Kidney (tissue), 14 donors: ENCODE measurements around the gene DUSP12. TPM values are rescaled to one million over a fixed set of nuclear protein-coding genes. Genes with fewer than 3 reads are reported as not detected.

ENCODE experiments used
- DNase-seq, 5 donors: peaks; one replicate each; pipeline ENCODE4 v3.0.0-alpha.2; 2013 to 2020
- FAIRE-seq: peaks from 2 replicates; lab custom pipeline; 2012; peaks lifted over from hg19 to GRCh38; lab: Jason Lieb, UNC
- H3K27ac ChIP-seq, 2 donors: one replicate each; pipeline ENCODE4 v1.7.0; 2013; ENCODE audit warnings: low read depth in 2 of 2, low read length in 2 of 2, inconsistent platforms in 1 of 2
- H3K27me3 ChIP-seq: one replicate; pipeline ENCODE4 v1.7.1; 2013; ENCODE audit warnings: low read length, inconsistent platforms; ENCODE audit not compliant: control insufficient read depth, insufficient read depth
- H3K36me3 ChIP-seq, 3 donors: one replicate each; pipeline versions ENCODE4 v1.7.0 to v1.7.1; 2013; ENCODE audit warnings: low read length in 3 of 3, control low read depth in 1 of 3, inconsistent platforms in 1 of 3; ENCODE audit not compliant: insufficient read depth in 3 of 3, control insufficient read depth in 2 of 3
- H3K4me1 ChIP-seq, 3 donors: one replicate each; pipeline versions ENCODE4 v1.7.0 to v1.7.1; 2013; ENCODE audit warnings: low read length in 3 of 3, inconsistent platforms in 1 of 3, low read depth in 1 of 3; ENCODE audit not compliant: control insufficient read depth in 2 of 3, insufficient read depth in 2 of 3
- H3K4me3 ChIP-seq, 3 donors: one replicate each; pipeline versions ENCODE4 v1.7.0 to v1.8.1; 2013; ENCODE audit warnings: low read length in 3 of 3, control low read depth in 1 of 3, inconsistent platforms in 1 of 3
- H3K9ac ChIP-seq, 3 donors: one replicate each; pipeline versions ENCODE4 v1.7.0 to v1.7.1; 2013; ENCODE audit warnings: low read length in 3 of 3, control low read depth in 1 of 3, inconsistent platforms in 1 of 3
- H3K9me3 ChIP-seq, 3 donors: one replicate each; pipeline versions ENCODE4 v1.7.0 to v1.7.1; 2013; ENCODE audit warnings: low read length in 3 of 3, control low read depth in 1 of 3, inconsistent platforms in 1 of 3; ENCODE audit not compliant: control insufficient read depth in 2 of 3, insufficient read depth in 1 of 3
- intact Hi-C: fragments of 100-400 bp; cut with DNase I; formaldehyde crosslinking; loops from one replicate; pipeline ENCODE4 v1.11.1; 2022
- polyA plus RNA-seq: library from polyadenylated mRNA; stranded (reverse); fragments of 350-450 nt; fragmentation: Illumina TruSeq; extraction: RNeasy Lipid Tissue Mini Kit (QIAGEN cat#74804); gene quantifications from one replicate; pipeline ENCODE4 v1.2.3, GENCODE V29; 2014; ENCODE audit warnings: low read depth, low replicate concordance; ENCODE audit not compliant: insufficient read depth
- total RNA-seq: library from RNA; stranded (reverse); fragmentation: NEBNext Ultra II Directional; extraction: Animal tissue kit (Norgen Biotek cat#: 25700); gene quantifications from one replicate; pipeline ENCODE4 v1.2.1, GENCODE V29; 2021
- TF ChIP-seq, protein P1 (sequence below): IDR thresholded peaks from 3 replicates; pipeline ENCODE4 v1.5.1; 2012; ENCODE audit warnings: mild to moderate bottlenecking, moderate library complexity, borderline replicate concordance; ENCODE audit not compliant: insufficient read depth; ENCODE audit errors: extremely low read depth
- donor health status: control.
- donor health status: control.
- donor health status: control.
- donor health status: control.
- donor health status: control.
- donor health status: DM: yes; HTN: yes; CAD: no.
- donor health status: Normal renal cell carcinoma (clear cell type).

Gene DUSP12
- total and polyA plus RNA-seq, 2 donors from 2014 or later: 17.9 to 21.3 TPM

DNA sequence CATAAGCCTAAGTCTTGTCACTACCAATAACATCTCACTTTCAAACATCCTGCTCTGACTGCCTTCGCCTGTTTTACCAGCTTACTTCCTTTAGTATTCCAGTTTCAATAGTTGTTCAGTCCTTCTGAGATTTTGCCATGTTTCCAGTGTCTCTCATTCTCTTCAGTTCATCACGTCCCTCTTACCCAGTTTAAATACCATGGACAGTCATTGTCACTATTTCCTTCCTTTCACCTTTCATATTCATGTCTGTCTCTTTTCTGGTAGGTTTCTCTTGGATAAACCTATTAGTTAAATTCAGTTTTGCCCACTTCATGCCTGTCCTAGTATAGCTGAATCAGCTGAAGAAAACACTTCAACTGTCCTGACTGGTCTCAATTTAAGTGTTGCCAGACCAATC is 22.4 kb downstream of the DUSP12 start:
- no peak for FAIRE-seq
- no peaks in the 10 kb centered on the region for H3K36me3 ChIP-seq
- intact Hi-C loops: no loop called here
- DNase-seq: no peak
- no peaks in the 10 kb centered on the region for H3K27me3 ChIP-seq
- H3K4me3 ChIP-seq: no peak overlapping the region
- peaks cover 0 to 7% (median 2%) of the 10 kb centered on the region in 3 donors for H3K4me1 ChIP-seq
- TF ChIP-seq, protein P1, sequence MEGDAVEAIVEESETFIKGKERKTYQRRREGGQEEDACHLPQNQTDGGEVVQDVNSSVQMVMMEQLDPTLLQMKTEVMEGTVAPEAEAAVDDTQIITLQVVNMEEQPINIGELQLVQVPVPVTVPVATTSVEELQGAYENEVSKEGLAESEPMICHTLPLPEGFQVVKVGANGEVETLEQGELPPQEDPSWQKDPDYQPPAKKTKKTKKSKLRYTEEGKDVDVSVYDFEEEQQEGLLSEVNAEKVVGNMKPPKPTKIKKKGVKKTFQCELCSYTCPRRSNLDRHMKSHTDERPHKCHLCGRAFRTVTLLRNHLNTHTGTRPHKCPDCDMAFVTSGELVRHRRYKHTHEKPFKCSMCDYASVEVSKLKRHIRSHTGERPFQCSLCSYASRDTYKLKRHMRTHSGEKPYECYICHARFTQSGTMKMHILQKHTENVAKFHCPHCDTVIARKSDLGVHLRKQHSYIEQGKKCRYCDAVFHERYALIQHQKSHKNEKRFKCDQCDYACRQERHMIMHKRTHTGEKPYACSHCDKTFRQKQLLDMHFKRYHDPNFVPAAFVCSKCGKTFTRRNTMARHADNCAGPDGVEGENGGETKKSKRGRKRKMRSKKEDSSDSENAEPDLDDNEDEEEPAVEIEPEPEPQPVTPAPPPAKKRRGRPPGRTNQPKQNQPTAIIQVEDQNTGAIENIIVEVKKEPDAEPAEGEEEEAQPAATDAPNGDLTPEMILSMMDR: no peak
- H3K9ac ChIP-seq: no peak overlapping the region
- H3K27ac ChIP-seq: no peak overlapping the region
- H3K9me3 ChIP-seq: no peaks in the 10 kb centered on the region

DNA sequence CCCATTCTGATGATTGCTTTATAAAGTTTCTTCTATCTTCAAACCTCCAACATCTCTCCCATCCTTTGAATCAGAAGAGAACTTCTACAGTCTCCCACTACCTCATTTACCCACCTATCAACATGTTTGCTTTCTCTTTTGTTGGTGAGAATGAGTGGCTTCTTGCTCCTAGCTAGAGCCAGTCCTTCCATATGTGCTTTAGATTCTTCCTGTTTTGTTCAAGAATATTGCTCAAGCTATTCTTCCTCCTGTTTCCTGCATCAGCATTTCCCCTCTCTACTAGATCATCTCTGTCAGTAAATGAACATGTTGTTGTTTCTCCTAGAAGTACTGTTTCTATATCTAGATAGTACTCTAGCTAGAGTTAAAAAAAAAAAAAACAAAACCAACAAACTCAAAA is 22.8 kb downstream of the DUSP12 start:
- Histone ChIP-seq H3K4me3 (no peak overlapping the region), H3K36me3 (no peaks in the 10 kb centered on the region), H3K27me3 (no peaks in the 10 kb centered on the region), H3K27ac (no peak overlapping the region), H3K4me1 (peaks cover 0 to 7% (median 0%) of the 10 kb centered on the region in 3 donors), H3K9me3 (no peaks in the 10 kb centered on the region), H3K9ac (no peak overlapping the region)
- FAIRE-seq (no peak), DNase-seq (no peak)
- intact Hi-C loops: no loop called here
- TF ChIP-seq, protein P1: no peak

DNA sequence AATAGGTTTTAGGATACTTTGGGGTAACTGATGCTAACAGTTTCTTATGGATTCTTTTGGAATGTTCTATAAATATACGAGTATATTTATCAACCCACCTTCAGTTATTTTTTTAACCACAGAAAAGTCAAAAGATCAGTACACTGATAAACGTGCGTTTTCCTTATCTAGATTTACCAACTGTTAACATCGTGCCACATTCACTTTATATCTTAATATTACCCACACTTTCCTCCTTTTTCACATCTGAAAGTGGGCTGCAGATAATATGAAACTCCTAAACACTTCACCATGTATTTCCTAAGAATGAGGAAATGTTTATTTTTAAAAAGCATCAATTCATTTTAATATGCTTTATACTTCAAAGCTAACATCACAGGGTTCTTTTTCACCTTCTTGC is 24.2 kb downstream of the DUSP12 start:
- no peak overlapping the region for H3K9ac ChIP-seq
- no peak for FAIRE-seq
- H3K36me3 ChIP-seq: no peaks in the 10 kb centered on the region
- no peaks in the 10 kb centered on the region for H3K9me3 ChIP-seq
- H3K4me3 ChIP-seq: no peak overlapping the region
- H3K4me1 ChIP-seq: peaks cover 0 to 10% (median 0%) of the 10 kb centered on the region in 3 donors
- intact Hi-C loops: no loop called here
- no peaks in the 10 kb centered on the region for H3K27me3 ChIP-seq
- TF ChIP-seq, protein P1: no peak
- H3K27ac ChIP-seq: no peak overlapping the region
- DNase-seq: no peak

DNA sequence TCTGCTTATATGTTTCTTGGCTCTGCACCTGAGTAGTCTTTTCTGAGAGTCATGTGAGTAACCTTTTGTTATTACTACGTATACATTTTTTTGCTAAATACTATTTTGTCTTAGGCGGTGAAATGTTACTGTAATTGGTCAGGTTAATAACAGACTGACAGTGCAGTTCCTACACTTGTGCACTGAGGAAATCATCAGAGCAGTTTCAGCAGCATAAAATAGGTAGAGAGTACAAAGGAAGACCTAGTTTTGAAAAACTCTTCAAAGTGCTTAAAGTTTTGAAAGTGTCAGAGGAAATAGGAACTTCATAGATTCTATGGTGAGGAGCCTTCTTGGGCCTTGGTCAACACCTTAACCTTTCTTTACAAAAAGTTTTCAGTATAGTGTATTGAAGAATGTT is 27.7 kb downstream of the DUSP12 start:
- Histone ChIP-seq H3K9me3 (no peaks in the 10 kb centered on the region), H3K4me3 (no peak overlapping the region), H3K36me3 (peaks cover 0 to under 1% (median 0%) of the 10 kb centered on the region in 3 donors), H3K9ac (no peak overlapping the region), H3K4me1 (peaks cover 0 to 3% (median 0%) of the 10 kb centered on the region in 3 donors), H3K27me3 (no peaks in the 10 kb centered on the region), H3K27ac (no peak overlapping the region)
- TF ChIP-seq, protein P1: no peak
- intact Hi-C loops: no loop called here
- FAIRE-seq (no peak), DNase-seq (no peak)
